Measurements from ENCODE around the gene ADGRB3.
"Not testable (repeated sequence)": the region's sequence is repeated elsewhere in the genome, so short reads cannot be mapped to it uniquely, and the experiment has no call there.

ADGRB3 gene

DNA sequence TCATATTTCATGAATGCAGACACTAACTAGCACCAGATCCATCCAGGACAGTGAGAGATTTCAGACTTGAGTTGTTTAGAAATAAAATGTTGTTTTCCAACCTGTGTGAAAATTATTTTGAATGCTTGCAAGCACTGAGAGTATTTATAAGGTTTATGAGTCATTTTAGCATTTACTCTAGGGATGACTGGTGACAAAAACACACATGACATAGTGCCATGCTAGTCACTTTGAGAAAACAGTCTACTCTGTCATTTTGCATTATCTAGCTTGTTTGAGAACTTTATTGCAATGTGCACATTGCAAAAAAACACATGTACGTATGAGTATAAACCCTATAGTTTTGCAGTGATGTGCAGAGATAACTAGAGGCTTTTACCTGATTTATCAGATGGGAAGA is 705.1 kb downstream of the ADGRB3 start:
- DNase-seq (ENCODE audit: low read depth), result no peak

DNA sequence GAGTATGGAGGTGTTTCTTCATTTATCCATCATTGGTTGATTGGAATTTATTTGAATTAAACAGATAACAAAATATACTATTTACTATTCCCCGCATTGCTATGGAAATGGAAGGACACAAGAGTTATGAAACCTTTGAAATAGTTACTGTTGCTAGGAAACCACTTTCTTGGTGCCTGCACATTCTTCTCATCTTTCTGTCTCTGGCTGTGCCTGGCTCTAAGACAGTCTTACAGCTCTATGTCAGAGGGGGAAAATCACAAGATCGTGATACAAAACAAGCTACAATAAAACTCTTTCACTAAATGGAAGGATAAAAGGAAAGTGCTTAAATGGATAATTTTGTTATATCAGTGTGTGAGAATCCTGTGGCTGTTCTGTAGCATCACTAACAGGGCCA is 708.8 kb downstream of the ADGRB3 start:
- no peak for DNase-seq (ENCODE audit: low read depth)

- DNase-seq (ENCODE audit: low read depth), result no peak
Observed at GRCh38 chr6:69349771-69350170, 714.7 kb downstream of the ADGRB3 start.

DNA sequence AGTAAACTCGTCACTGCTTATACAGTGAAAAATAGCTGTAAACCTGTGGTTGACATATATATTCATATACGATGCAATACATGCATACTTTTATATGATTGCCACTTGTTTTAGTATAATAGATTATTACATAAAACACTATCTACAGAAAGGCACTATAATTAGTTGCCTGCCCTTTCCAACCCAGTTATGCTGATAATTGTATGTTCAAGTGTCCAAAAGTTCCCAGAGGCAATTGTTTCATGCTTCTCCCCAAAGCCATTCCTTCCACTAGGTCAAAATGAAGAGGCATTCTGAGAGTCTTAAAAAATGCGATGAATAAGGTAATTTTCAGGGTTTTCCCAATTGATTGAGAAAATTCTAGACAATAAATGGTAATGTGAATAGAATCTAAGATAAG is 727.1 kb downstream of the ADGRB3 start:
- DNase-seq (ENCODE audit: low read depth), result no peak

GRCh38 chr6:69366831-69367230 is 731.7 kb downstream of the ADGRB3 start:
- DNase-seq (ENCODE audit: low read depth), result no peak

- no peak for DNase-seq (ENCODE audit: low read depth)
Observed at GRCh38 chr6:69368613-69369012, 733.5 kb downstream of the ADGRB3 start.

GRCh38 chr6:69370763-69371162 is 735.7 kb downstream of the ADGRB3 start:
- no peak for DNase-seq (ENCODE audit: low read depth)

GRCh38 chr6:69378326-69378725 is 743.2 kb downstream of the ADGRB3 start:
- DNase-seq (ENCODE audit: low read depth), result no peak

GRCh38 chr6:69379518-69379917 is 744.4 kb downstream of the ADGRB3 start:
- no peak for DNase-seq (ENCODE audit: low read depth)

- DNase-seq (ENCODE audit: low read depth), result no peak
Observed at GRCh38 chr6:69383627-69384026, 748.5 kb downstream of the ADGRB3 start.

DNA sequence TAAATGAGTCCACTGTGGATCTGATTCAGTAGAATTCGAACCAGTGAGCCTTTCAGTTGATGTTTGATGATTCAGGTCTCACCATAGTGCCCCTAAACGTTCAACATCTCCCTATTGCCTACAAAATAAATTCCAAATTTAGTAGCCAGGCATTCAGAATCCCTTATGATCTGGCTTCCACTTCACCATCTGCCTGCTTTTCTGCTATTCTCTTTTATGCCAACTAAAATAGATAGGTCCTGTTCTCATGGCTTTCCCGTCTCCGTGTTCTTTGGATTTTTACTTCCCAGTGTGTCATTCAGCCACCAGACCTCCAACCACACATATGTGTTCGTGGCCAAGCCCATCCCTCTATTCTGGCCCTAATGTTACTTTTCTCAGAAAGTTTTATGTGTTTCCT is 751.3 kb downstream of the ADGRB3 start:
- no peak for DNase-seq (ENCODE audit: low read depth)

DNA sequence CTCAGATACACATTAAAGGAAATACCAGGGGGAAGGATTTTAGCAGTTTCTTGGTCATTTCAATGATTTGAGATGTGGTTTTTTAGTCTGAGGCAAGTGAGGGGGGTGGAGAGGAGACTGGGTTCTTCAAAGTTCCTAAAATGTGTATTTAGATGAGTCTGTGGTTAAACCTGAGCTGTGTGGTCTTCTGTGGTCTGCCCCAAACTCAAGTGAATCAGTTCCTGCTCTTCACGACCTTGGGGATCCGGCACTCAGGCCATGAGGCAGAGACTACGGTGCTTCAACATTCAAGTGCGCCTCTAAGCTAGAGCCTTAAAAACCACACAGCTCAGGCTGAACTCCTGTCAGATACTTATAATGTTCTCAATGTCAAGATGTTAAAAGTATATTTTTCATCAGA is 755.0 kb downstream of the ADGRB3 start:
- no peak for DNase-seq (ENCODE audit: low read depth)

DNA sequence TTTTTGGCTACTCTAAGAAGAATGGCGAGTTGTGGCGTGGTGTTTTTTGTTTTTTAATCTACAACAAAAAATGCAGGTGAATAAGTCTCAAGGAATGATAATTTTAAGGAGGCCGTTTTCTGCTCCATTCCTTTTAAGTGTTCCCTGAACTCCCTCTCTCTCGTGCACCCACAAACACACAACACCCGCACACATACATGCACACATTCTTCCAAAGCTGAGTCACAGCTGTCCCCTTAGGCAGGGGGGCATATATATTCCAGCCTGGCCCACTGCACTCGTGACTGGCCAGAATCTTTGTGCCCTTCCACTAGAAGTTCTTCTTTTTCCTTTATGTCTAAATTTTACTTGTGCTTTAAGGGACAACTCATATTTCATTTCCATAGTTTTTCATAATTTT is 756.0 kb downstream of the ADGRB3 start:
- peak; percentile 3 for DNase-seq (ENCODE audit: low read depth)

- DNase-seq (ENCODE audit: low read depth), result no peak
Observed at GRCh38 chr6:69392745-69393144, 757.7 kb downstream of the ADGRB3 start.

GRCh38 chr6:69398311-69398710 is 763.2 kb downstream of the ADGRB3 start:
- DNase-seq (ENCODE audit: low read depth), result no peak

GRCh38 chr6:69398729-69399128 is 763.6 kb downstream of the ADGRB3 start:
- no peak for DNase-seq (ENCODE audit: low read depth)

GRCh38 chr6:69408886-69409285 is 773.8 kb downstream of the ADGRB3 start:
- DNase-seq (ENCODE audit: low read depth), result no peak

DNA sequence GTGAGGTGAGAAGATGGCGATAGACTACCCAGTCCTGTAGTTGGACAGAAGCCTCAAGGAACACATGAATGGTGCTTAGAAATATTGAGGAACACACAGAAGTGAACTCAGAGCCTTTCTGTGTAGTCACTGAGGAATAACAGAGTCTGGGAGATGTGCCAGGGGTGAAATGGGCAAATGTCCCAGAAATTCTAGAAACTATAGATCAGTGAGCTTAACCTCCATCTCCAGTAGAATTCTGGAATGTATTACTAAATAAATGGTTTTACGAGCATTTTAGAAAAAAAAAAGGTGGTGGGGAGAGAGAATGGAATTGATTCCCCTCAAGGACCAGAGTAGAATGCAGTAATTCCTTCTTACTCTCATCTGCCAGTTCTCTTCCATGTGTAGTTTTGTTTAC is 781.7 kb downstream of the ADGRB3 start:
- DNase-seq (ENCODE audit: low read depth), result peak; percentile 16

DNA sequence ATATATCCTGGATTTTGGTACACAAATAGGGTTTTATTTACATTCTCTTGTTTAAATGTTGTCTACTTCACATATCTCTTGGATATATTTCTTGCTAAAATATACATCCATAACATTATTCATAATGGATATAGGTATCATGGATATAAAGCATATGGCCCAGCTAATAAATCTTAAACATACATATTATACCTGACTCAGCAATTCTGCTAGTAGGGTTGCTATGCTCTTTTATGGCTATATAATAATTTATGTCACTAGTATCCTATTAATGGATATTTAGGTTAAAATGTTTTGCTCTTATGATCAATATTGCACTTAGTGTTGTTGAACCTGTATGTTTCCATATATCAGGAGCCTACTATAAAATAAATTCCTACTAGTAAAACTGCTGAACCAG is 786.2 kb downstream of the ADGRB3 start:
- no peak for DNase-seq (ENCODE audit: low read depth)

DNA sequence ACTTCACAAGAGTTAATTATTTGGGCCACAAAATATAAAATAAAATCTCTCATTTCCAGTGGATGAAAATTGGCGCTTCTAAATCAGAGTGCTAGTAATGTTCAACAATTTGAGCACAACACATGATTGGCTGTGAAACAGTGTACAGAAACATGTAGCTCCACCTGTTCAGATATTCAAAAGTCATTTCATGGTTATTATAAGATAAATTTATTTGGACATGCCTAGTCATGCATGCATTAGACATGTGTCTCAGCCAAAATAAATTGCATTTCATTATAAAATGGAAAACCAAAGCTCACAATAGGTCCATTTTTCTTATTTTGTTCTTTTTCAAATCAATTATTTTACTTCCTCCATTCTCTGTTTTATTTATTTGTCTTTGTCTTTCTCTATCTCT is 786.9 kb downstream of the ADGRB3 start:
- no peak for DNase-seq (ENCODE audit: low read depth)

DNA sequence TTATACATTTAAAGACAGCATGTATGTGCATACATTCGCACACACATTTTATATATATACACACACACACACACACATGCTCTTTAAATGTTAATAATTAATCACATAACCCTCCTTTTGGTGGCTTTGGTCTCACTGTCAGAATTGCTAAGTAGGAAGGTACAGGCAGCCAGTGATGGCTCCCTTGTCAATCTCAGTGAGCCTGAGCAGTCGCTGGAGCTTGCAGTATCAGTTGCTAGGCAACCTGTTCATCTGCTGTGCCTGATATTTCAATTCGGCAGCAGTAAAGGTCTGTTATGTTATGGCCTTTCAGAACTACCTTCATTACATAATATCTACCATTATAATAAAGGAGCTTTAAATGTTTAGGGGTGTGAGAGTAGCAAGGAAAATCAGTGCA is 787.4 kb downstream of the ADGRB3 start:
- no peak for DNase-seq (ENCODE audit: low read depth)

DNA sequence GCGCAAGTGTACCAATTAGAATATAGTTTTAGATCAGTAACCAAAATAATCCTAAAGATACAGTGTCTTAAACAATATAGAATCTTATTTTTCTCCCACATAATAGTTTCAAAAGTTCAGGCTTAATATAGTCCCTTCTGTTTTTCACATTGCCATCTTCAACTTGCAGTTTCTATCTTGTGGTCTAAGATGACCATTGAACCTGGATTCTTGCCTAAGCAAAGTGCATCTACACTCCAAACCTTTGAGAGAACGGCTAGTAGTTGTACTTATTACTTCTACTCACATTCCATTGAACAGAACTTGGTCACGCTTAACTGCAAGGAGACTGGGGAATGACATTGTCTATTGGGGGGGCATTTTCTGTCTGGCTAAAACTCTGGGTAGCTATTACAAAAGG is 788.7 kb downstream of the ADGRB3 start:
- no peak for DNase-seq (ENCODE audit: low read depth)

DNA sequence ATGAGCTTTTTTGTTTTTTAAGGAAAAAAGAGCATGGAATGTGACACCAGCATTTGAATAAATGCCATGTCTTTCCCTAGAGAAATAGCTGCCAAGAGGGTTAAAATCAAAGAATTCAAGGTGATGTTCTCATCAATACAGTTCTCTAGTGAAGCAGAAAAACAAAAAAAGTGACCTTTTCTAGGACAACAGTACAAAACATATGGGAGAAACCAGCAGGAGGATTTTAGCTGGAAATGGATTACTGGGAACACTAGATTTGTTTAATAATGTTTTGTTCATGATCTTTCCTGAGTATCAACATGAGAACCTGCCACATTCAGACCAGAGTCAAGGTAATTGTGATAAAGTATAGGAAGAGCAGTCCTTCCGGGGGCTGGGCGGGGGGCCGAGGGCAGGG is 789.5 kb downstream of the ADGRB3 start:
- DNase-seq (ENCODE audit: low read depth), result no peak

DNA sequence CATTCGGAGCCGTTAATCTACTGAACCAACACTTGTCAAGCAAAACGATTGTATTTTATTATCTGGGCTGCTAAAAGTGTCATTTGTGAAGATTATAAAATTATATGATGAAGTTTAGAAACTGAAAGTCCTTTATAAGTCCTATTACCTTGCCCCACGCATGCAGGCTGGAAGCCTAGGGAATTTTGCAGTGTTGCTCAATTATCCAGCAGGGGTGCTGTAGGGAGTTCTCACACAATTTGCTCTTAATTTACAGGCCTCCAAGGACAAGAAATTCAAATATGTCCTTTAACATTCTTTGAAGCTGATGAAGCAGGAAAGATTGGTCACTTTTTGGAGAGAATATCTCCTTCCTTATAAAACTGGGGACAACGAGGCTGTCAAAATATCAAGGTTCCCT is 792.8 kb downstream of the ADGRB3 start:
- DNase-seq (ENCODE audit: low read depth), result no peak

- not testable (repeated sequence) for DNase-seq (ENCODE audit: low read depth)
Observed at GRCh38 chr6:69432168-69432567, 797.1 kb downstream of the ADGRB3 start.
